Mucosa of rectum (tissue), 2 donors: ENCODE measurements around the gene PCDHA6.
"Not testable (repeated sequence)": the region's sequence is repeated elsewhere in the genome, so short reads cannot be mapped to it uniquely, and the experiment has no call there.

Source experiments
- H3K27ac ChIP-seq, 2 donors: one replicate each; pipeline ENCODE4 v1.7.0; 2013; ENCODE audit warnings: inconsistent platforms in 2 of 2, low read depth in 2 of 2, low read length in 2 of 2
- H3K27me3 ChIP-seq, 2 donors: one replicate each; pipeline ENCODE4 v1.7.0; 2013; ENCODE audit warnings: low read length in 2 of 2; ENCODE audit not compliant: control insufficient read depth in 2 of 2, insufficient read depth in 2 of 2
- H3K36me3 ChIP-seq, 2 donors: one replicate each; pipeline ENCODE4 v1.7.0; 2013; ENCODE audit warnings: low read length in 2 of 2; ENCODE audit not compliant: control insufficient read depth in 2 of 2, insufficient read depth in 2 of 2
- H3K4me1 ChIP-seq, 2 donors: one replicate each; pipeline ENCODE4 v1.7.0; 2013; ENCODE audit warnings: low read length in 2 of 2, mild to moderate bottlenecking in 1 of 2; ENCODE audit not compliant: control insufficient read depth in 2 of 2, insufficient read depth in 2 of 2
- H3K4me3 ChIP-seq, 2 donors: one replicate each; pipeline ENCODE4 v1.7.0; 2013; ENCODE audit warnings: low read length in 2 of 2
- H3K9ac ChIP-seq, 2 donors: one replicate each; pipeline ENCODE4 v1.7.0; 2013; ENCODE audit warnings: low read length in 2 of 2, low read depth in 1 of 2, mild to moderate bottlenecking in 1 of 2
- H3K9me3 ChIP-seq, 2 donors: one replicate each; pipeline ENCODE4 v1.7.0; 2013; ENCODE audit warnings: low read length in 2 of 2; ENCODE audit not compliant: control insufficient read depth in 2 of 2
- donor health status: healthy.
- donor health status: Normal muscosa, but diverticular disease.

PCDHA6 gene

DNA sequence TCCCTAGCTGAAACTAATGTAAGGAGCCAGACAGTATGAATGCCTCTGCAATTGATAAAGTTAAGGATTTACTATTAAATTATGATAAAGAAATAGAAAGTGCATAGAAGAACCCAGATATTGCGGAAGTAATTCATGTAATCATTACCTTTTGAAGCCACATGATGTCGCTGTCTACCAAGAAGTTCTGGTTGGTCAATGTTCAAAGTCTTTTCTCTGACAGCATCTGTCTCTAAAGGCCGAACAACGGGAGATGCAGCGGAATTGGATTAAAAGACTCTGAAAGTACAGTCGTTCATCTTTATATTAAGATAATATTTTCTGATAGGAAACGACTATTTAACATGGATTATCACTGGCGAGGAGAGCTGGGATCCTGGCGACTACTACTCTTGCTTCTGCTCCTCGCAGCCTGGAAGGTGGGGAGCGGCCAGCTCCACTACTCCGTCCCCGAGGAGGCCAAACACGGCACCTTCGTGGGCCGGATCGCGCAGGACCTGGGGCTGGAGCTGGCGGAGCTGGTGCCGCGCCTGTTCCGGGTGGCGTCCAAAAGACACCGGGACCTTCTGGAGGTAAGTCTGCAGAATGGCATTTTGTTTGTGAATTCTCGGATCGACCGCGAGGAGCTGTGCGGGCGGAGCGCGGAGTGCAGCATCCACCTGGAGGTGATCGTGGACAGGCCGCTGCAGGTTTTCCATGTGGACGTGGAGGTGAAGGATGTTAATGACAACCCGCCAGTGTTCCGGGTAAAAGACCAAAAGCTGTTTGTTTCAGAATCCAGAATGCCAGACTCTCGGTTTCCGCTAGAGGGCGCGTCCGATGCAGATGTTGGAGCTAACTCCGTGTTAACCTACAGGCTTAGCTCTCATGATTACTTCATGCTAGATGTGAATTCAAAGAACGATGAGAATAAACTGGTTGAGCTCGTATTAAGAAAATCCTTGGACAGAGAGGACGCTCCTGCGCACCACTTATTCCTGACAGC lies 13.5 kb downstream of the PCDHA6 start, which contains the start of gene PCDHA8:
PCDHA8 (plus strand) TSS at position 210 of the 985 bp plus-strand sequence; CDS start at position 345, 135 bp downstream.
- Histone ChIP-seq H3K27me3 (no peaks in the 10 kb centered on the region), H3K36me3 (no peaks in the 10 kb centered on the region), H3K4me1 (no peaks in the 10 kb centered on the region), H3K9ac (no peak within 1 kb of the TSS), H3K27ac (no peak within 1 kb of the TSS), H3K9me3 (peaks cover 3 to 7% of the 10 kb centered on the region in 2 donors), H3K4me3 (no peak within 1 kb of the TSS)

DNA sequence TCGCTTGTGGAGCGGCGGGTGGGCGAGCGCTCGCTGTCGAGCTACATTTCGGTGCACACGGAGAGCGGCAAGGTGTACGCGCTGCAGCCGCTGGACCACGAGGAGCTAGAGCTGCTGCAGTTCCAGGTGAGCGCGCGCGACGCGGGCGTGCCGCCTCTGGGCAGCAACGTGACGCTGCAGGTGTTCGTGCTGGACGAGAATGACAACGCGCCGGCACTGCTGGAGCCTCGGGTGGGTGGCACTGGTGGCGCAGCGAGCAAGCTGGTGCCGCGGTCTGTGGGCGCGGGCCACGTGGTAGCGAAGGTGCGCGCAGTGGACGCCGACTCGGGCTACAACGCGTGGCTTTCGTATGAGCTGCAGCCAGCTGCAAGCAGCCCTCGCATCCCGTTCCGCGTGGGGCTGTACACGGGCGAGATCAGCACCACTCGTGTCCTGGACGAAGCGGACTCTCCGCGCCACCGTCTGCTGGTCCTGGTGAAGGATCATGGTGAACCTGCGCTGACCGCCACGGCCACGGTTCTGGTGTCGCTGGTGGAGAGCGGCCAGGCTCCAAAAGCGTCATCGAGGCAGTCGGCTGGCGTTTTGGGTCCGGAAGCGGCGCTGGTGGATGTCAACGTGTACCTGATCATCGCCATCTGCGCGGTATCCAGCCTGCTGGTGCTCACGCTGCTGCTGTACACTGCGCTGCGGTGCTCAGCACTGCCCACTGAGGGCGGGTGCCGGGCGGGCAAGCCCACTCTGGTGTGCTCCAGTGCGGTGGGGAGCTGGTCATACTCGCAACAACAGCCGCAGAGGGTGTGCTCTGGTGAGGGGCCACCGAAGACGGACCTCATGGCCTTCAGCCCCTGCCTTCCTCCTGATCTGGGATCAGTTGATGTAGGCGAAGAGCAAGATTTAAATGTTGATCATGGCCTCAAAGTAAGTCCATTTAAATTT lies 15.3 kb downstream of the PCDHA6 start:
- no peak overlapping the region for H3K4me3 ChIP-seq
- H3K36me3 ChIP-seq: no peaks in the 10 kb centered on the region
- H3K27ac ChIP-seq: no peak overlapping the region
- no peaks in the 10 kb centered on the region for H3K4me1 ChIP-seq
- H3K27me3 ChIP-seq: no peaks in the 10 kb centered on the region
- H3K9me3 ChIP-seq: peaks cover 0 to 6% of the 10 kb centered on the region in 2 donors
- no peak overlapping the region for H3K9ac ChIP-seq

DNA sequence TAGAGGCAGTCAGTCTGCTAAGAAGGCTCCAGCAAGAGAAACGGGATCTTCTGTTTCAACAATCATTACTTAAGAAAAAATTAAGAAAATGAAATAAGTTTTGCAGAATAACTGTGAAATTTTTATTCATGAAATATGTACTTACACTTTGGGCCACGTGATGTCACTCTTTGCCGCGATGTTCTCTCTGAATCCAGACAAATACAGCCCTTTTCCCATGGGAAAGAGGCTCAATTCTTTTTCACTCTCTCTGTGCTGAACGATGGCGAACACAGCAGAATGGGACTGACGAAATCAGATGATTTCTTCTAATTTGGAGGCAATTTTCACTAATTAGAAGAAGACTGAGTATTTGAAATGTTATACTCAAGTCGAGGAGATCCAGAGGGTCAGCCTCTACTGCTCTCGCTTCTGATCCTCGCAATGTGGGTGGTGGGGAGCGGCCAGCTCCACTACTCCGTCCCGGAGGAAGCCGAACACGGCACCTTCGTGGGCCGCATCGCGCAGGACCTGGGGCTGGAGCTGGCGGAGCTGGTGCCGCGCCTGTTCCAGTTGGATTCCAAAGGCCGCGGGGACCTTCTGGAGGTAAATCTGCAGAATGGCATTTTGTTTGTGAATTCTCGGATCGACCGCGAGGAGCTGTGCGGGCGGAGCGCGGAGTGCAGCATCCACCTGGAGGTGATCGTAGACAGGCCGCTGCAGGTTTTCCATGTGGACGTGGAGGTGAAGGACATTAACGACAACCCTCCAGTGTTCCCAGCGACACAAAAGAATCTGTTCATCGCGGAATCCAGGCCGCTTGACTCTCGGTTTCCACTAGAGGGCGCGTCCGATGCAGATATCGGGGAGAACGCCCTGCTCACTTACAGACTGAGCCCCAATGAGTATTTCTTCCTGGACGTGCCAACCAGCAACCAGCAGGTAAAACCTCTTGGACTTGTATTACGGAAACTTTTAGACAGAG lies 20.7 kb downstream of the PCDHA6 start, which contains the start of gene PCDHA9:
PCDHA9 (plus strand) TSS at position 244 of the 964 bp plus-strand sequence; CDS start at position 358, 114 bp downstream.
- not testable (repeated sequence) for H3K4me3 ChIP-seq, H3K27ac ChIP-seq, H3K27me3 ChIP-seq, H3K4me1 ChIP-seq, H3K36me3 ChIP-seq, H3K9ac ChIP-seq
- H3K9me3 ChIP-seq: peaks cover 0 to 11% of the 10 kb centered on the region in 2 donors

DNA sequence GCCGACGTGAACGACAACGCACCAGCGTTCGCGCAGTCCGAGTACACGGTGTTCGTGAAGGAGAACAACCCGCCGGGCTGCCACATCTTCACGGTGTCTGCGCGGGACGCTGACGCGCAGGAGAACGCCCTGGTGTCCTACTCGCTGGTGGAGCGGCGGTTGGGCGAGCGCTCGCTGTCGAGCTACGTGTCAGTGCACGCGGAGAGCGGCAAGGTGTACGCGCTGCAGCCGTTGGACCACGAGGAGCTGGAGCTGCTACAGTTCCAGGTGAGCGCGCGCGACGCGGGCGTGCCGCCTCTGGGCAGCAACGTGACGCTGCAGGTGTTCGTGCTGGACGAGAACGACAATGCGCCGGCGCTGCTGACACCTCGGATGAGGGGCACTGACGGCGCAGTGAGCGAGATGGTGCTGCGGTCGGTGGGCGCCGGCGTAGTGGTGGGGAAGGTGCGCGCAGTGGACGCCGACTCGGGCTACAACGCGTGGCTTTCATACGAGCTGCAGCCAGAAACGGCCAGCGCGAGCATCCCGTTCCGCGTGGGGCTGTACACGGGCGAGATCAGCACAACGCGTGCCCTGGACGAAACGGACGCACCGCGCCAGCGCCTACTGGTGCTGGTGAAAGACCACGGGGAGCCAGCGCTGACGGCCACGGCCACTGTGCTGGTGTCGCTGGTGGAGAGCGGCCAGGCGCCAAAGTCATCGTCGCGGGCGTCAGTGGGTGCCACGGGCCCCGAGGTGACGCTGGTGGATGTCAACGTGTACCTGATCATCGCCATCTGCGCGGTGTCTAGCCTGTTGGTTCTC lies 22.3 kb downstream of the PCDHA6 start:
- H3K27ac ChIP-seq, H3K9ac ChIP-seq, H3K36me3 ChIP-seq, H3K27me3 ChIP-seq, H3K4me3 ChIP-seq, H3K4me1 ChIP-seq: not testable (repeated sequence)
- peaks cover 0 to 11% of the 10 kb centered on the region in 2 donors for H3K9me3 ChIP-seq

DNA sequence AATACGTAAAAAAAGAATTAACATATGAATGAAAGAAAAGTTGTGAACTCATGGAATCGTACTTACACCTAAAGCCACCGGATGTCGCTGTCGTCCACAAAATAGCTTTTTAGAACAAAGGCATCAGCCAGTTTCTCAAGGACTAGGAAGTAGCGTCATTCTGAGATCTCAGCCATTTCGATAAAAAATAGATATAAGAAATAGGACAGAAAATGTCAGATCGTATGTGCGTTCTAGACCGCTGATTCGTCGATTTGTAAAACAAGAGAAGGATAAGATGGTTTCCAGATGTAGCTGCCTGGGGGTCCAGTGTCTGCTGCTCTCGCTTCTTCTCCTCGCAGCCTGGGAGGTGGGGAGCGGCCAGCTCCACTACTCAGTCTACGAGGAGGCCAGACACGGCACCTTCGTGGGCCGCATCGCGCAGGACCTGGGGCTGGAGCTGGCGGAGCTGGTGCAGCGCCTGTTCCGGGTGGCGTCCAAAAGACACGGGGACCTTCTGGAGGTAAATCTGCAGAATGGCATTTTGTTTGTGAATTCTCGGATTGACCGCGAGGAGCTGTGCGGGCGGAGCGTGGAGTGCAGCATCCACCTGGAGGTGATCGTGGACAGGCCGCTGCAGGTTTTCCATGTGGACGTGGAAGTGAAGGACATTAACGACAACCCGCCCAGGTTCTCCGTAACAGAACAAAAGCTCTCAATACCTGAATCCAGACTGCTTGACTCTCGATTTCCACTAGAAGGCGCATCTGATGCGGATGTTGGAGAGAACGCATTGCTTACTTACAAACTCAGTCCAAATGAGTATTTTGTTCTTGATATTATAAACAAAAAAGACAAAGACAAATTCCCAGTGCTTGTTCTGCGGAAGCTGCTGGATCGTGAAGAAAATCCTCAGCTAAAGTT lies 28.3 kb downstream of the PCDHA6 start, which contains the start of gene PCDHA10:
PCDHA10 (plus strand) TSS at position 126 of the 903 bp plus-strand sequence; CDS start at position 278, 152 bp downstream.
- no peaks in the 10 kb centered on the region for H3K36me3 ChIP-seq
- peaks cover 0 to 5% of the 10 kb centered on the region in 2 donors for H3K9me3 ChIP-seq
- H3K27ac ChIP-seq: no peak within 1 kb of the TSS
- no peaks in the 10 kb centered on the region for H3K27me3 ChIP-seq
- no peak within 1 kb of the TSS for H3K4me3 ChIP-seq
- H3K9ac ChIP-seq: no peak within 1 kb of the TSS
- no peaks in the 10 kb centered on the region for H3K4me1 ChIP-seq

DNA sequence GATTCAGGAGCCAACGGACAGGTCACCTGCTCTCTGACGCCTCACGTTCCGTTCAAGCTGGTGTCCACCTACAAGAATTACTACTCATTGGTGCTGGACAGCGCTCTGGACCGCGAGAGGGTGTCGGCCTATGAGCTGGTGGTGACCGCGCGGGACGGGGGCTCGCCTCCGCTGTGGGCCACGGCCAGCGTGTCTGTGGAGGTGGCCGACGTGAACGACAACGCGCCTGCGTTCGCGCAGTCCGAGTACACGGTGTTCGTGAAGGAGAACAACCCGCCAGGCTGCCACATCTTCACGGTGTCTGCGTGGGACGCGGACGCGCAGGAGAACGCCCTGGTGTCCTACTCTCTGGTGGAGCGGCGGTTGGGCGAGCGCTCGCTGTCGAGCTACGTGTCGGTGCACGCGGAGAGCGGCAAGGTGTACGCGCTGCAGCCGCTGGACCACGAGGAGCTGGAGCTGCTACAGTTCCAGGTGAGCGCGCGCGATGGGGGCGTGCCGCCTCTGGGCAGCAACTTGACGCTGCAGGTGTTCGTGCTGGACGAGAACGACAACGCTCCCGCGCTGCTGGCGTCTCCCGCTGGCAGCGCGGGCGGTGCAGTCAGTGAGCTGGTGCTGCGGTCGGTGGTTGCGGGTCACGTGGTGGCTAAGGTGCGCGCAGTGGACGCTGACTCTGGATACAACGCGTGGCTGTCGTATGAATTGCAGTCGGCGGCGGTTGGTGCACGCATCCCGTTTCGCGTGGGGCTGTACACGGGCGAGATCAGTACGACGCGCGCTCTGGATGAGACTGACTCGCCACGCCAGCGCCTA lies 29.6 kb downstream of the PCDHA6 start:
- H3K27ac ChIP-seq: no peak overlapping the region
- no peaks in the 10 kb centered on the region for H3K27me3 ChIP-seq
- H3K4me1 ChIP-seq: no peaks in the 10 kb centered on the region
- H3K4me3 ChIP-seq: no peak overlapping the region
- peaks cover 0 to 10% of the 10 kb centered on the region in 2 donors for H3K9me3 ChIP-seq
- no peaks in the 10 kb centered on the region for H3K36me3 ChIP-seq
- no peak overlapping the region for H3K9ac ChIP-seq

DNA sequence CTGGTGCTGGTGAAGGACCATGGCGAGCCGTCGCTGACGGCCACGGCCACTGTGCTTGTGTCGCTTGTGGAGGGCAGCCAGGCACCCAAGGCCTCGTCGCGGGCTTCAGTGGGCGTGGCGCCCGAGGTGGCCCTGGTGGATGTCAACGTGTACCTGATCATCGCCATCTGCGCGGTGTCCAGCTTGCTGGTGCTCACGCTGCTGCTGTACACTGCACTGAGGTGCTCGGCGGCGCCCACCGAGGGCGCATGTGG lies 30.2 kb downstream of the PCDHA6 start:
- Histone ChIP-seq H3K4me1 (no peaks in the 10 kb centered on the region), H3K27ac (no peak overlapping the region), H3K4me3 (no peak overlapping the region), H3K36me3 (no peaks in the 10 kb centered on the region), H3K27me3 (no peaks in the 10 kb centered on the region), H3K9ac (no peak overlapping the region), H3K9me3 (peaks cover 0 to 13% of the 10 kb centered on the region in 2 donors)
